B cell (primary cell): ENCODE data around the gene CHD2. TPM values are rescaled to one million over a fixed set of nuclear protein-coding genes. Genes with fewer than 3 reads are reported as not detected.

Experiments
- ATAC-seq: fragments of 200-7000 bp; cut with Tn5 transposase; one replicate; pipeline ENCODE4 v1.10.0; 2021; ENCODE audit warnings: low read depth, mild to moderate bottlenecking, moderate number of reproducible peaks, moderate library complexity
- CTCF ChIA-PET: fragments of 350-600 bp; sonication (Branson Sonifier 250); formaldehyde crosslinking; loops from one replicate; lab custom pipeline; 2021; ENCODE audit warnings: antibody characterized with exemption, inconsistent platforms; lab: Charles Lee
- POLR2A ChIA-PET: fragments of 350-600 bp; sonication (Branson Sonifier 250); formaldehyde crosslinking; loops from one replicate; lab custom pipeline; 2021; ENCODE audit warnings: antibody characterized with exemption; lab: Charles Lee
- DNase-seq: peaks from one replicate; pipeline ENCODE4 v3.0.0; 2013
- H2AFZ ChIP-seq: 2 replicates; pipeline ENCODE4 v1.6.1; 2012; ENCODE audit warnings: mild to moderate bottlenecking, low read depth, low read length; ENCODE audit not compliant: insufficient read depth, poor library complexity, severe bottlenecking
- H3K27ac ChIP-seq, 2 donors: 1 replicate in 1 of 2; 2 replicates in 1 of 2; pipeline ENCODE4 v1.5.1; 2012 to 2013; ENCODE audit warnings: low read length in 2 of 2, mild to moderate bottlenecking in 2 of 2, moderate library complexity in 1 of 2
- H3K27me3 ChIP-seq, 4 experiments: fragments of 200-600 bp in 1 of 4; sonication (generic) in 1 of 4; replicated peaks in 1 of 4; 1 replicate in 2 of 4; 2 replicates in 2 of 4; pipeline versions ENCODE4 v1.6.1 to v1.7.0; 2013 to 2016; ENCODE audit warnings: low read length in 3 of 4, mild to moderate bottlenecking in 2 of 4, mixed read lengths in 1 of 4, moderate library complexity in 1 of 4; ENCODE audit not compliant: insufficient read depth in 4 of 4, control insufficient read depth in 3 of 4; ENCODE audit errors: control extremely low read depth in 1 of 4
- H3K36me3 ChIP-seq, 2 experiments: replicated peaks in 1 of 2; 1 replicate in 1 of 2; 2 replicates in 1 of 2; pipeline versions ENCODE4 v1.6.1 to v1.7.1; 2013; ENCODE audit warnings: low read length in 1 of 2; ENCODE audit not compliant: insufficient read depth in 2 of 2, control insufficient read depth in 1 of 2; ENCODE audit errors: control extremely low read depth in 1 of 2, extremely low read depth in 1 of 2
- H3K4me1 ChIP-seq, 2 donors: fragments of 200-600 bp in 1 of 2; sonication (generic) in 1 of 2; 1 replicate in 1 of 2; 2 replicates in 1 of 2; pipeline versions ENCODE4 v1.5.1 to v1.6.1; 2013 to 2017; ENCODE audit warnings: low read length in 2 of 2; ENCODE audit not compliant: control insufficient read depth in 2 of 2, insufficient read depth in 2 of 2
- H3K4me2 ChIP-seq: replicated peaks from 2 replicates; pipeline ENCODE3; 2012; ENCODE audit warnings: mild to moderate bottlenecking, low read depth, low read length; ENCODE audit not compliant: poor library complexity, severe bottlenecking
- H3K4me3 ChIP-seq, 5 experiments: fragments of 200-600 bp in 1 of 5; sonication (generic) in 1 of 5; 1 replicate in 3 of 5; 2 replicates in 2 of 5; pipeline versions ENCODE4 v1.5.1 to v1.7.0; 2011 to 2016; ENCODE audit warnings: low read length in 4 of 5, mild to moderate bottlenecking in 4 of 5, low read depth in 2 of 5, control low read depth in 1 of 5, moderate library complexity in 1 of 5; ENCODE audit not compliant: insufficient read depth in 1 of 5; ENCODE audit errors: control extremely low read depth in 1 of 5, extremely low read depth in 1 of 5
- H3K79me2 ChIP-seq: fragments of 200-600 bp; sonication (generic); one replicate; pipeline ENCODE4 v1.6.0; 2016; ENCODE audit warnings: low read length; ENCODE audit not compliant: control insufficient read depth, insufficient read depth
- H3K9ac ChIP-seq: fragments of 200-600 bp; sonication (generic); 2 replicates; pipeline ENCODE4 v1.6.1; 2017; ENCODE audit warnings: mild to moderate bottlenecking, low read length, moderate library complexity
- H3K9me3 ChIP-seq, 3 donors: one replicate each; pipeline versions ENCODE4 v1.6.1 to v1.7.1; 2013; ENCODE audit warnings: low read length in 2 of 3; ENCODE audit not compliant: control insufficient read depth in 2 of 3, insufficient read depth in 1 of 3; ENCODE audit errors: control extremely low read depth in 1 of 3
- H4K20me1 ChIP-seq: 2 replicates; pipeline ENCODE4 v1.6.0; 2012; ENCODE audit warnings: mild to moderate bottlenecking, low read length; ENCODE audit not compliant: insufficient read depth, control insufficient read depth, poor library complexity, severe bottlenecking
- H3K27ac Mint-ChIP-seq: one replicate; pipeline ENCODE4 v1.8.0; 2021; ENCODE audit warnings: mixed read lengths
- H3K27me3 Mint-ChIP-seq: one replicate; pipeline ENCODE4 v1.8.0; 2021; ENCODE audit warnings: mixed read lengths
- H3K4me1 Mint-ChIP-seq: one replicate; pipeline ENCODE4 v1.8.0; 2021; ENCODE audit warnings: mixed read lengths
- H3K4me3 Mint-ChIP-seq: one replicate; pipeline ENCODE4 v1.8.0; 2021; ENCODE audit warnings: mixed read lengths
- H3K9me3 Mint-ChIP-seq: one replicate; pipeline ENCODE4 v1.8.0; 2022; ENCODE audit warnings: mixed read lengths; ENCODE audit not compliant: insufficient read depth
- EZH2 ChIP-seq: IDR thresholded peaks from 2 replicates; pipeline ENCODE4 v1.6.1; 2012; ENCODE audit warnings: borderline replicate concordance, low read depth, mild to moderate bottlenecking, moderate library complexity, low read length; ENCODE audit not compliant: insufficient read depth, poor library complexity, severe bottlenecking
- WGBS: methylation state at CpG from one replicate; pipeline ENCODE4 v1.1.5; 2013; ENCODE audit warnings: missing lambda C conversion rate; ENCODE audit not compliant: insufficient coverage; 5-methylcytosine and 5-hydroxymethylcytosine counted together
- intact Hi-C: fragments of 100-400 bp; cut with micrococcal nuclease; formaldehyde crosslinking; loops from one replicate; pipeline ENCODE4 v1.10.0; 2022
- polyA plus RNA-seq: library from polyadenylated mRNA; depleted of rRNA; stranded (reverse); fragments of >200 nt; gene quantifications from 2 replicates; pipeline ENCODE4 v1.2.3, GENCODE V29; 2012
- total RNA-seq, 2 donors: library from RNA; stranded (reverse); fragments of 120-200 nt in 1 of 2; gene quantifications; 1 replicate in 1 of 2; 2 replicates in 1 of 2; pipeline versions ENCODE4 v1.2.3 to v1.2.4, GENCODE V29; 2013 to 2022
- TF ChIP-seq, protein P1 (sequence below): fragments of 200-600 bp; IDR thresholded peaks from one replicate; pipeline ENCODE4 v1.8.0; 2022; ENCODE audit warnings: antibody characterized with exemption, mild to moderate bottlenecking

CHD2 gene
- total and polyA plus RNA-seq, 2 donors (not counting 1 experiment from before 2014, with no cell fraction given): 86.9 to 353 TPM

DNA sequence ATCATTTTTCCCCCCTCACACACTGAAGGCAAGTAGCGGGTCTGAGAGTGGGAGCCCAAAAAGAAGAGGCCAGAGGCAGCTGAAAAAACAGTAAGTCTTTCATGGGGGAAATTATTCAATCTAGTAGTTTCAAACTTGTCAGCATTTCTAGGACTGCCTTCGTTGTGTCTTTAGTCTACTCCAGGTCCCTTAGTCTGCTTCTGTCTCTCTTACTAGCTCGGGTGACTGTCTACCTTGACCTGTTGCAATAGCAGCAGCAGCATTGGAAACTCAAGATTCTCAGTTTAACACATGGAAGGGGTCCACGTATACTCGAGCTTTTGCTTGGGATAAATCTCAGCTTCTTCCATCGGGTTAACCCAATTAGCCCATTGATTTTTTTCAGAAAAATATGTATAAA is 28.9 kb downstream of the CHD2 start:
- peaks cover 4% of the 10 kb centered on the region for H4K20me1 ChIP-seq
- POLR2A ChIA-PET: no interaction called here
- WGBS: 94% methylated on average over 2 of the region's 6 CpGs
- no peak overlapping the region for H3K4me3 Mint-ChIP-seq
- TF ChIP-seq, protein P1, sequence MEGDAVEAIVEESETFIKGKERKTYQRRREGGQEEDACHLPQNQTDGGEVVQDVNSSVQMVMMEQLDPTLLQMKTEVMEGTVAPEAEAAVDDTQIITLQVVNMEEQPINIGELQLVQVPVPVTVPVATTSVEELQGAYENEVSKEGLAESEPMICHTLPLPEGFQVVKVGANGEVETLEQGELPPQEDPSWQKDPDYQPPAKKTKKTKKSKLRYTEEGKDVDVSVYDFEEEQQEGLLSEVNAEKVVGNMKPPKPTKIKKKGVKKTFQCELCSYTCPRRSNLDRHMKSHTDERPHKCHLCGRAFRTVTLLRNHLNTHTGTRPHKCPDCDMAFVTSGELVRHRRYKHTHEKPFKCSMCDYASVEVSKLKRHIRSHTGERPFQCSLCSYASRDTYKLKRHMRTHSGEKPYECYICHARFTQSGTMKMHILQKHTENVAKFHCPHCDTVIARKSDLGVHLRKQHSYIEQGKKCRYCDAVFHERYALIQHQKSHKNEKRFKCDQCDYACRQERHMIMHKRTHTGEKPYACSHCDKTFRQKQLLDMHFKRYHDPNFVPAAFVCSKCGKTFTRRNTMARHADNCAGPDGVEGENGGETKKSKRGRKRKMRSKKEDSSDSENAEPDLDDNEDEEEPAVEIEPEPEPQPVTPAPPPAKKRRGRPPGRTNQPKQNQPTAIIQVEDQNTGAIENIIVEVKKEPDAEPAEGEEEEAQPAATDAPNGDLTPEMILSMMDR: no peak
- TF ChIP-seq EZH2: no peak
- no peak overlapping the region for H3K9ac ChIP-seq
- H3K4me1 Mint-ChIP-seq: peaks cover 14% of the 10 kb centered on the region
- H3K27ac ChIP-seq: no peak overlapping the region
- peaks cover 13 to 89% of the 10 kb centered on the region in 2 experiments for H3K36me3 ChIP-seq
- H3K27me3 Mint-ChIP-seq: no peaks in the 10 kb centered on the region
- H3K4me2 ChIP-seq: no peak overlapping the region
- H3K9me3 Mint-ChIP-seq: no peaks in the 10 kb centered on the region
- no peak overlapping the region for H3K27ac Mint-ChIP-seq
- no peak for DNase-seq
- no peak overlapping the region for H2AFZ ChIP-seq
- H3K79me2 ChIP-seq: peaks cover 86% of the 10 kb centered on the region
- CTCF ChIA-PET: interaction anchor here (1.0 to 12.0 kb wide), 5 partner anchors 8 to 132 kb away, joined by 3 to 81 read pairs (median 4); no protein-coding TSS in a partner anchor
- intact Hi-C loops: no loop called here
- no peaks in the 10 kb centered on the region for H3K4me1 ChIP-seq
- ATAC-seq: no peak
- no peaks in the 10 kb centered on the region for H3K27me3 ChIP-seq
- H3K9me3 ChIP-seq: no peaks in the 10 kb centered on the region
- no peak overlapping the region for H3K4me3 ChIP-seq

DNA sequence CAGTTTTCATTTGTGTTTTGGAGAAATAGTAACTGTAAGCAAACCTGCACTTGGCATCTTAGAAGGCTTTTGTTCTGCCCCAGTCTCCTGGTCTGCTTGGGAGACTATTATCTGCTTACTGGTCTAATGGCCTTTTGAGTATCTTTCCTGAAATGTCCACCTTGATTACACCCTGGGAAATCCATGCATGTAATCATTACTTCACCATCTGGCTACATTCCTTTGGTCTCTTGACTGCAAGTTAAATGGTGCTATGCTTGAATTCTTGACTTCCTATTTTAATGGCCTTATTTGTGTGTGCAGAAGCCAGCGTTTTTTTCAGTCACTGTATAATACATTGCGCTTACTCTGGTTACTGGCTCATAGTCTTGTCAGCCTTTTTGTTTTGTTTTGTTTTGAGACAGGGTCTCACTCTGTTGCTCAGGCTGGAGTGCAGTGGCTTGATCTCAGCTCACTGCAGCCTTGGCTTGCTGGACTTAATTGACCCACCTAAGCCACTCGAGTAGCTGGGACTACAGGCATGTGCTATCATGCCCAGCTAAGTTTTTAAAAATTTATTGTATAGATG is 30.0 kb downstream of the CHD2 start:
- Histone ChIP-seq H3K9ac (no peak overlapping the region), H3K27me3 (no peaks in the 10 kb centered on the region), H3K36me3 (peaks cover 15 to 87% of the 10 kb centered on the region in 2 experiments), H3K79me2 (peaks cover 86% of the 10 kb centered on the region), H3K4me3 (no peak overlapping the region), H3K27ac (no peak overlapping the region), H3K4me1 (no peaks in the 10 kb centered on the region), H3K4me2 (no peak overlapping the region), H2AFZ (no peak overlapping the region), H4K20me1 (peaks cover 4% of the 10 kb centered on the region), H3K9me3 (no peaks in the 10 kb centered on the region)
- ChIA-PET CTCF (interaction anchor here (1.0 to 12.0 kb wide), 4 partner anchors 9 to 134 kb away, joined by 3 to 81 read pairs (median 5); no protein-coding TSS in a partner anchor), POLR2A (no interaction called here)
- no peak for TF ChIP-seq EZH2
- TF ChIP-seq, protein P1: no peak
- Mint-ChIP-seq H3K4me3 (no peak overlapping the region), H3K27me3 (no peaks in the 10 kb centered on the region), H3K9me3 (no peaks in the 10 kb centered on the region), H3K4me1 (peaks cover 11% of the 10 kb centered on the region), H3K27ac (no peak overlapping the region)
- no peak for ATAC-seq
- 50% methylated on average over 2 of the region's 3 CpGs for WGBS
- intact Hi-C loops: no loop called here
- DNase-seq: no peak
